DMS53 treated with DMSO at 0.1 percent for 48 hours (cell line): ENCODE measurements around the gene USP6NL.
"Not testable (repeated sequence)": the region's sequence is repeated elsewhere in the genome, so short reads cannot be mapped to it uniquely, and the experiment has no call there.

ENCODE experiments used
- DNase-seq: peaks from one replicate; lab custom pipeline; 2025; ENCODE audit not compliant: unreplicated experiment; lab: John Stamatoyannopoulos, UW

The USP6NL gene

GRCh38 chr10:11448545-11449244, 162.8 kb downstream of the USP6NL start:
- no peak for DNase-seq

- no peak for DNase-seq
Observed at GRCh38 chr10:11448190-11448544, 163.3 kb downstream of the USP6NL start.

GRCh38 chr10:11447586-11447985, 163.9 kb downstream of the USP6NL start:
- DNase-seq = no peak

- DNase-seq = no peak
Observed at GRCh38 chr10:11446864-11447263, 164.6 kb downstream of the USP6NL start.

GRCh38 chr10:11446133-11446532, 165.3 kb downstream of the USP6NL start:
- no peak for DNase-seq

GRCh38 chr10:11444531-11445228, 166.8 kb downstream of the USP6NL start:
- DNase-seq = no peak

GRCh38 chr10:11444155-11444530, 167.3 kb downstream of the USP6NL start:
- no peak for DNase-seq

- no peak for DNase-seq
Observed at GRCh38 chr10:11443468-11444154, 167.8 kb downstream of the USP6NL start.

GRCh38 chr10:11442001-11442773, 169.3 kb downstream of the USP6NL start:
- DNase-seq = no peak

- no peak for DNase-seq
Observed at GRCh38 chr10:11441151-11441535, 170.3 kb downstream of the USP6NL start.

- DNase-seq = no peak
Observed at GRCh38 chr10:11440250-11441150, 170.9 kb downstream of the USP6NL start.

GRCh38 chr10:11439523-11440053, 171.9 kb downstream of the USP6NL start:
- no peak for DNase-seq

- no peak for DNase-seq
Observed at GRCh38 chr10:11437391-11438142, 173.9 kb downstream of the USP6NL start.

- not testable (repeated sequence) for DNase-seq
Observed at GRCh38 chr10:11436445-11436844, 175.0 kb downstream of the USP6NL start.

- no peak for DNase-seq
Observed at GRCh38 chr10:11435581-11435981, 175.9 kb downstream of the USP6NL start.

- DNase-seq = no peak
Observed at GRCh38 chr10:11434324-11434723, 177.1 kb downstream of the USP6NL start.

- no peak for DNase-seq
Observed at GRCh38 chr10:11433657-11434056, 177.8 kb downstream of the USP6NL start.

GRCh38 chr10:11431216-11431555, 180.3 kb downstream of the USP6NL start:
- no peak for DNase-seq

GRCh38 chr10:11430421-11431215, 180.8 kb downstream of the USP6NL start:
- DNase-seq = no peak
